Measurements from ENCODE around the gene UAP1L1. TPM values are rescaled to one million over a fixed set of nuclear protein-coding genes. Genes with fewer than 3 reads are reported as not detected.
A peak's percentile ranks its signal among the peaks of the same experiment; 100 is the strongest.
"Not testable (repeated sequence)": the region's sequence is repeated elsewhere in the genome, so short reads cannot be mapped to it uniquely, and the experiment has no call there.

UAP1L1 gene
- total and polyA plus RNA-seq, 5 donors, result 9.8 to 14.0 (median 12.2) TPM

DNA sequence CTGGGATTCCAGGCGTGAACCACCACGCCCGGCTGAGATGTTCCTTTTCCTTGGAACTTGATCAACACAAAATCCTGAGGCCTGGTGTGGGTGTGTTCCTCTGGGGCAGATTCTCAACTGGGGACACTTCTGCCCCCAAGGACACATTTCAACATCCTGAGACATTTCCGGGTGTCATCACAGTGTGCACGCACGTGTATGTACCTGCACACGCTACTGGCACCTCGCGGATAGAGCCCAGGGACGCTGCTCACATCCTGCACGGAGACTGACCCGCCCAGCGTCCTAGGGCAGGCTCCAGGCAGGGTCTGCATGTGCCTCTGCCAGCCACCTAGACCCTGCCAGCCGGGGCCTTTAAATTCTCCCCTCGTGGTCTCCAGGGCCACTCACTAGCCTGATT is 14.9 kb upstream of the UAP1L1 start:
- H3K27me3 ChIP-seq (ENCODE audit: control insufficient read depth, insufficient read depth), result no peaks in the 10 kb centered on the region
- DNase-seq, result no peak
- intact Hi-C loops (cut with DNase I), result loop anchor here in 1 of 4 donors (10.0 kb wide), 1 partner anchor 278 kb away; no protein-coding TSS in a partner anchor

GRCh38 chr9:137062798-137063197 is 14.5 kb upstream of the UAP1L1 start:
- H3K27me3 ChIP-seq (ENCODE audit: control insufficient read depth, insufficient read depth); ATAC-seq; DNase-seq; H3K9me3 ChIP-seq (ENCODE audit: control insufficient read depth, low read length); H3K4me1 ChIP-seq (ENCODE audit: control insufficient read depth, insufficient read depth, low read length); H3K4me3 ChIP-seq (ENCODE audit: low read length); H3K27ac ChIP-seq (ENCODE audit: low read length): not testable (repeated sequence)
- intact Hi-C loops (cut with DNase I), result loop anchor here in 1 of 4 donors (10.0 kb wide), 1 partner anchor 278 kb away; no protein-coding TSS in a partner anchor
- 80% methylated on average over 7 of the region's 9 CpGs for WGBS

More for the DNA sequence above, 14.9 kb upstream of the UAP1L1 start:
- Histone ChIP-seq H3K4me1 (ENCODE audit: control insufficient read depth, insufficient read depth, low read length) (no peaks in the 10 kb centered on the region), H3K4me3 (ENCODE audit: low read length) (no peak overlapping the region), H3K27ac (ENCODE audit: low read length) (no peak overlapping the region), H3K9me3 (ENCODE audit: control insufficient read depth, low read length) (no peaks in the 10 kb centered on the region)
- WGBS, result 85% methylated on average over 15 of the region's 15 CpGs
- ATAC-seq, result no peak

GRCh38 chr9:137063311-137064026 is 13.8 kb upstream of the UAP1L1 start:
- DNase-seq (peak in 2 of 3 donors; percentile 40 to 45), ATAC-seq (peak; percentile 3 to 5)
- no peaks in the 10 kb centered on the region for H3K4me1 ChIP-seq (ENCODE audit: control insufficient read depth, insufficient read depth, low read length)
- WGBS, result 83% methylated on average over 26 of the region's 26 CpGs
- no peaks in the 10 kb centered on the region for H3K27me3 ChIP-seq (ENCODE audit: control insufficient read depth, insufficient read depth)
- no peak overlapping the region for H3K27ac ChIP-seq (ENCODE audit: low read length)
- intact Hi-C loops (cut with DNase I), result loop anchor here in 2 of 4 donors (2.0 to 10.0 kb wide), 2 partner anchors 15 to 279 kb away; no protein-coding TSS in a partner anchor
- no peaks in the 10 kb centered on the region for H3K9me3 ChIP-seq (ENCODE audit: control insufficient read depth, low read length)
- no peak overlapping the region for H3K4me3 ChIP-seq (ENCODE audit: low read length)

DNA sequence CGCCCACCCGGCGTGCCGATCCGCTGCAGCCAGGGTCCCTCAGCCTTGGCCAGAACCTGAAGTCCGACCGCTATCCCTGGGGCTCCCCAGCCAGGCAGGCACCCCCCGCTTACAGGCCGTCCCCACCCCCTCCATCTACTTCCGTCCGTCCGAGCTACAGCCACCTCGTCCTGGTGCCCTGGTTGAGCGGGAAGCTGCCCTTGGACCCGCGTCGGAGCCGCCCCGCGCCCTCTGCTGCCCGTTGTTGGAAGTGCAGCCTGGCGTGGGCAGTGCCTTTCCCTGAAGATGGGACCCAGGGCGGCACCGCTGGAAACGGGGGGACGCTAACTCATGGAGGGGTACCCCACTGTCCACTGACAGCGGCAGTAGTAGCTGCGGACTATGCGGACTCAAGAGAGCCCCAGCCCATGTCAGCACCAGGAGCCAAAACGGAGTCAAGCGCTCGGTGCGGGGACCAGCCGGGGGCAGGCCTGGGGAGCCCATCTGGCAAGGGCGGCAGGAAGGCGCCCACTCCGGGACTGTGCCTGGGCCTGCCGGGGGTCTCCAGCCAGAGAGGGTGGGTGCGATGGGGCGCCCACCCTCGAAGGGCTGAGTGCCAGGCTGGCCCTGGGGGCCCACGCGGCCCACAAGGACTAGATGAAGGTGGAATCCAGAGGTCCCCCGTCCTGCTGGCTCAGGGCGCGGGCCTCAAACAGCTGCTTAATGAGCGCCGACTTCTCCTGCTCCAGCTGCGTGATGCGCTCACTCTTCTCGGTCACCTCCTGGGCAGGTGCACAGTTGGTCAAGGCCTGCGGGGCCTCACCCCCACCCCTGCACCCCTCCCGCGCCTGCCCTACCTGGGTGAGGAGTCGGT is 13.1 kb upstream of the UAP1L1 start:
- no peaks in the 10 kb centered on the region for H3K9me3 ChIP-seq (ENCODE audit: control insufficient read depth, low read length)

DNA sequence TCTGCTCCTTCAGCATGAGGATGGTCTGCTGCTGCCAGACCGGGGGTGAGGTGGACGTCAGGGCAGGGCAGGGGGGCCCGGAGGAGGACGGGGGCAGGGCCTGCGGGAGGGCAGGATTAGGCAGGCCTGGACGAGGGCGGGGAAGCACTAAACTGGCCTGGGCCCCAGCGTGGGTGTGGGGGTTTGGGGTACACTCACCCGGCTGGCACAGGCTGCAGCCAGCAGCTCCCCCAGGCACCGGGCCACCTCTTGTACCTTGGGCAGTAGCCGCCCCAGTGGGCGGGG is 12.5 kb upstream of the UAP1L1 start:
- WGBS, result 91% methylated on average over 12 of the region's 12 CpGs
- no peaks in the 10 kb centered on the region for H3K27me3 ChIP-seq (ENCODE audit: control insufficient read depth, insufficient read depth)
- no peak overlapping the region for H3K4me3 ChIP-seq (ENCODE audit: low read length)
- no peak for ATAC-seq
- H3K27ac ChIP-seq (ENCODE audit: low read length), result no peak overlapping the region
- H3K4me1 ChIP-seq (ENCODE audit: control insufficient read depth, insufficient read depth, low read length), result no peaks in the 10 kb centered on the region
- peak in 1 of 3 donors; percentile 63 for DNase-seq
- H3K9me3 ChIP-seq (ENCODE audit: control insufficient read depth, low read length), result no peaks in the 10 kb centered on the region
- intact Hi-C loops (cut with DNase I), result loop anchor here in 2 of 4 donors (2.0 to 10.0 kb wide), 2 partner anchors 16 to 280 kb away; no protein-coding TSS in a partner anchor

More for the DNA sequence above, 13.1 kb upstream of the UAP1L1 start:
- no peak overlapping the region for H3K4me3 ChIP-seq (ENCODE audit: low read length)
- no peaks in the 10 kb centered on the region for H3K4me1 ChIP-seq (ENCODE audit: control insufficient read depth, insufficient read depth, low read length)
- no peak overlapping the region for H3K27ac ChIP-seq (ENCODE audit: low read length)
- DNase-seq (peak; percentile 72 to 92 (median 92)), ATAC-seq (peak; percentile 65 to 67)
- no peaks in the 10 kb centered on the region for H3K27me3 ChIP-seq (ENCODE audit: control insufficient read depth, insufficient read depth)
- intact Hi-C loops (cut with DNase I), result loop anchor here in 2 of 4 donors (2.0 to 10.0 kb wide), 2 partner anchors 15 to 279 kb away; no protein-coding TSS in a partner anchor
- 50% methylated on average over 55 of the region's 55 CpGs for WGBS

GRCh38 chr9:137065336-137065967 is 11.9 kb upstream of the UAP1L1 start:
- intact Hi-C loops (cut with DNase I), result loop anchor here in 2 of 4 donors (2.0 to 10.0 kb wide), 2 partner anchors 17 to 281 kb away; no protein-coding TSS in a partner anchor
- H3K4me1 ChIP-seq (ENCODE audit: control insufficient read depth, insufficient read depth, low read length), result no peaks in the 10 kb centered on the region
- DNase-seq (peak in 2 of 3 donors; percentile 44), ATAC-seq (no peak)
- no peak overlapping the region for H3K27ac ChIP-seq (ENCODE audit: low read length)
- H3K4me3 ChIP-seq (ENCODE audit: low read length), result no peak overlapping the region
- H3K9me3 ChIP-seq (ENCODE audit: control insufficient read depth, low read length), result no peaks in the 10 kb centered on the region
- WGBS, result 94% methylated on average over 23 of the region's 23 CpGs
- no peaks in the 10 kb centered on the region for H3K27me3 ChIP-seq (ENCODE audit: control insufficient read depth, insufficient read depth)

DNA sequence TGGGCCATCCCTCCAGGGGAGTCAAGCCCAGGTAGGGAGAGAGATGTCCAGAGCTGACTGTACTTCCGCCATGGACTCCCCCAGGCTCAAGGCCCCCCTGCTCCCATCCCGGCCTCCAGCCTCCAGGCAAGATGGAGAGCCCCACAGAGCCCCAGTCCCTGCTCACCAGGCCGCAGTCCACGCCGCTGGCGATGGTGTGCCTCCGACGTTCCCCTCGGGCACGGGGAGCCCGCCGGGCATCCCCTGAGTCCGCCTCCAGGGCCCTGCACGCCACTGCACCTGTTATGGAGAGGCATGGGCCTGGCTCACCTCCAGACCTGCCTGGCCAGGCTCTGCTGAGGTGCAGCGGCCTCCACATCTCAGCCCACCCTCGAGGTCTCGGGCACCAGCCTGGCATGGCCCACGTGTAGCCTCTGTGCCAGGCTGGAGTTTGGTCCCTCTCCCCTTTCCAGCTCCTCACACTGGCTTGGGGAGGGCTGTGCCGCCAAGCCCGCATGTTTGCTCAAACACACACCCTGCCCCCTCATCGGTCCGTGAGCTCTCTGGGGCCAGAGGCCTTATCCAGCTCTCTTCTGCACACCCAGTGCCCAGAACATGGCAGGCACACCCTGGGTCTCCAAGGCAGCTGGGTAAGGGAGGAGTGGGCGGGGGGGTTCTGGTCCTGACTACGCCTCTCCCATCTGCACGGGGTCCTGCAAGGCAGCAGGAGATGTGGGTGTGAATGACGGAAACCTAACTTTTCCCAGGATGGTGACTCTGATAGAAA is 11.0 kb upstream of the UAP1L1 start:
- WGBS, result 92% methylated on average over 26 of the region's 26 CpGs
- no peak for ATAC-seq

DNA sequence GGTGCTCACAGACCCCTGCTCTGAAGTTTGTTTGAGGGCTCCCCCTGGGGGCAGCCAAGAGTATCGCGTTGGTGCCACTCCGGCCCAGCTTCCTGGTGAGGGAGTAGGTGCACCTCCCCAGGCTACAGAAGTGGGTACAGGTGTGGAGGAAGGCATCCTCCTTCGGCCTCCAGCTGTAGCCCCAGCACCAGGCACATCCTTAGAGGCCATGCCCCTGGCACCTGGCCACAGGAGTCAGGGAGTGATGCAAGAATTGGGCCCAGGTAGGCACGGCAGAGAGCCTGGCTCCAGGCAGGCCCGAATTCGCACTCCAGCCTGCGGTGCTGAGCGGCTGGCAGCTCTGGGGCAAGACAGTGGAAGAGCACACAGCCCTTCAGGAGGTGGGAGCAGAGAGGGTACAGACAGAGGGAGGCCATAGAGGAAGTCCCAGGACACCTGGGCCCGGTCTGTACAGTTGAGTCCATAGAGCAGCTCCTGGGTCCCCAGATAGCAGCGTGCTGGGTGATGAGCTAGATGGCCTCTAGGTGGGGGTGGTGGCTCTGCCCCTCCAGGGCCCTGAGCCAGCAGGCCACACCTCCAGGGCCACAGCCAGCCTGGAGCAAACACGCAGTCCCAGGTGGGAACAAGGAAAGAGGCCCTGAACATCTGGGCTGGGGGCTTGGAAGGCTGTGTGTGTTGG is 9.3 kb upstream of the UAP1L1 start:
- WGBS, result 56% methylated on average over 12 of the region's 12 CpGs
- no peaks in the 10 kb centered on the region for H3K4me1 ChIP-seq (ENCODE audit: control insufficient read depth, insufficient read depth, low read length)
- intact Hi-C loops (cut with DNase I), result loop anchor here in 1 of 4 donors (10.0 kb wide), 1 partner anchor 283 kb away; no protein-coding TSS in a partner anchor

More for the DNA sequence above, 11.0 kb upstream of the UAP1L1 start:
- no peak overlapping the region for H3K4me3 ChIP-seq (ENCODE audit: low read length)
- intact Hi-C loops (cut with DNase I), result loop anchor here in 1 of 4 donors (10.0 kb wide), 1 partner anchor 281 kb away; no protein-coding TSS in a partner anchor
- H3K9me3 ChIP-seq (ENCODE audit: control insufficient read depth, low read length), result no peaks in the 10 kb centered on the region
- H3K27ac ChIP-seq (ENCODE audit: low read length), result no peak overlapping the region
- H3K27me3 ChIP-seq (ENCODE audit: control insufficient read depth, insufficient read depth), result no peaks in the 10 kb centered on the region
- peak in 2 of 3 donors; percentile 53 to 65 for DNase-seq
- no peaks in the 10 kb centered on the region for H3K4me1 ChIP-seq (ENCODE audit: control insufficient read depth, insufficient read depth, low read length)

DNA sequence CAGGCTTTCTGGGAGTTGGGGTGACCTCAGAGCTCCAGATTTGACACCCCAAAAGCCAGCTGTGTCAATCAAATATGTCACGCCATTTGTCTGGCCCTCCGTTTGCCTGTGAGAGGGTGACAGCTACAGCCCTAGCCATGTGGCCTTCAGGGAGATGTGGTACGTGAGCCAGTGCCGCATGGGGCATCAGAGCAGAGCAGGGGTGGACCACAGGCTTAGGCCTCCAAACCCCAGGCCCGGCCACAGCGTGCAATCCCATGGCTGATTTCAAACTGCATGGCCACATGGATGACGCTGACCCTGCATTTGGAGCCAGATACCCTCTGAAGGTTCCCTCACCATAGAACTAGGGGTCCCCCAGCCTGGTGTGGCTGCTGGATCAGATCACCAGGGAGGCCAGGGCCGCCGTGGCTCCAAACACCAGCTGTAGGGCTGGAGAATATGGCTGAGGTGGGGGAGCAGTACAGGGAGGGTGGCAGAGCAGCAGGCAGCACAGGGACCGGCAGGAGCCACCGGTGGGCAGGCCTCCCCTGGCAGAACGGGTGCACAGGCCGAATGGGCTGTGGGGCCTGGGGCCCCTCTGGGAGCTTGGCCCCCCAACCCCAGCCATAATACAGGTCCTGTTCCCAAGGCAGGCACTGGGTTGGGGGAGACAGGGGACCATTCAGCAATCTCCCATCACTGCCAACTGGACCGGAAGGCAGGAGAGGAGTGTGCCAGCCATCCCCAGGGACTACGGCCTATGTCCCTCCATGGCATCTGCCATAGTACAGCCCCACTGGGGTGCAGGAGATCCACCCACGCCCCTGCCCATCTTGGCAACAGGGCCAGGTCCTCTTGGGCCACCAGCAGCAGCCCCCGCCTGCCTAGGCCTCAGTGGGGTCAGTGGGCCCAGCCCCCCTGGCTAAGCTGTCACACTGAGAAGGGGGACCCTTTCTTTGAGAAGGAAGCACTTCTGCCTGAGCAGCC is 8.5 kb upstream of the UAP1L1 start:
- DNase-seq (peak in 2 of 3 donors; percentile 29 to 55), ATAC-seq (no peak)
- Histone ChIP-seq H3K27ac (ENCODE audit: low read length) (no peak overlapping the region), H3K4me3 (ENCODE audit: low read length) (no peak overlapping the region), H3K9me3 (ENCODE audit: control insufficient read depth, low read length) (no peaks in the 10 kb centered on the region), H3K27me3 (ENCODE audit: control insufficient read depth, insufficient read depth) (no peaks in the 10 kb centered on the region), H3K4me1 (ENCODE audit: control insufficient read depth, insufficient read depth, low read length) (no peaks in the 10 kb centered on the region)
- 90% methylated on average over 17 of the region's 17 CpGs for WGBS
- intact Hi-C loops (cut with DNase I), result loop anchor here in 1 of 4 donors (10.0 kb wide), 1 partner anchor 284 kb away; no protein-coding TSS in a partner anchor

More for the DNA sequence above, 9.3 kb upstream of the UAP1L1 start:
- H3K27ac ChIP-seq (ENCODE audit: low read length), result no peak overlapping the region
- no peaks in the 10 kb centered on the region for H3K27me3 ChIP-seq (ENCODE audit: control insufficient read depth, insufficient read depth)
- no peak overlapping the region for H3K4me3 ChIP-seq (ENCODE audit: low read length)
- DNase-seq (peak; percentile 75 to 90 (median 89)), ATAC-seq (peak; percentile 15 to 42)
- no peaks in the 10 kb centered on the region for H3K9me3 ChIP-seq (ENCODE audit: control insufficient read depth, low read length)
